H1 (cell line): ENCODE data around the gene RUNX1. TPM values are rescaled to one million over a fixed set of nuclear protein-coding genes. Genes with fewer than 3 reads are reported as not detected.

Source experiments
- CTCF ChIA-PET: fragments of 300-600 bp; sonication (Branson Sonifier 250); formaldehyde crosslinking; loops from one replicate; lab custom pipeline; 2021; ENCODE audit not compliant: partially characterized antibody; lab: Charles Lee
- POLR2A ChIA-PET: fragments of 300-600 bp; sonication (Branson Sonifier 250); formaldehyde crosslinking; loops from one replicate; lab custom pipeline; 2021; ENCODE audit warnings: inconsistent platforms; ENCODE audit not compliant: partially characterized antibody; lab: Charles Lee
- DNase-seq, 2 experiments: peaks; one replicate each; pipeline versions ENCODE4 v3.0.0 to v3.0.0-alpha.2; 2010 to 2022; ENCODE audit warnings: low spot score in 2 of 2, low read depth in 1 of 2, mixed read lengths in 1 of 2
- FAIRE-seq: peaks from 2 replicates; lab custom pipeline; 2011; peaks lifted over from hg19 to GRCh38; lab: Jason Lieb, UNC
- H2AFZ ChIP-seq: 2 replicates; pipeline ENCODE4 v1.8.1; 2012; ENCODE audit warnings: low read length, inconsistent platforms
- H2AK5ac ChIP-seq: 2 replicates; pipeline ENCODE4 v1.6.1; 2013; ENCODE audit warnings: low read depth, low read length
- H2BK120ac ChIP-seq: replicated peaks from 2 replicates; pipeline ENCODE3; 2013; ENCODE audit warnings: low read depth, low read length, inconsistent platforms
- H2BK12ac ChIP-seq: 2 replicates; pipeline ENCODE4 v1.6.1; 2013; ENCODE audit warnings: low read depth, low read length
- H2BK15ac ChIP-seq: 2 replicates; pipeline ENCODE4 v1.6.1; 2013; ENCODE audit warnings: low read length
- H2BK20ac ChIP-seq: 2 replicates; pipeline ENCODE4 v1.6.1; 2013; ENCODE audit warnings: low read length
- H2BK5ac ChIP-seq: 2 replicates; pipeline ENCODE4 v1.6.1; 2013; ENCODE audit warnings: low read depth, low read length
- H3K14ac ChIP-seq: 2 replicates; pipeline ENCODE4 v1.6.1; 2013; ENCODE audit warnings: inconsistent platforms; ENCODE audit not compliant: insufficient read length
- H3K18ac ChIP-seq: 2 replicates; pipeline ENCODE4 v1.6.1; 2013; ENCODE audit warnings: low read length; ENCODE audit errors: extremely low read depth
- H3K23ac ChIP-seq: 2 replicates; pipeline ENCODE4 v1.6.1; 2013; ENCODE audit warnings: inconsistent platforms; ENCODE audit not compliant: insufficient read length
- H3K23me2 ChIP-seq: 2 replicates; pipeline ENCODE4 v1.6.1; 2013; ENCODE audit warnings: low read depth, low read length
- H3K27ac ChIP-seq: 2 replicates; pipeline ENCODE4 v1.6.1; 2011; ENCODE audit warnings: low read depth, low read length, inconsistent platforms
- H3K27me3 ChIP-seq, 4 experiments: replicated peaks in 1 of 4; 1 replicate in 1 of 4; 2 replicates in 3 of 4; pipeline versions ENCODE4 v1.6.1 to v1.8.1; 2011 to 2013; ENCODE audit warnings: low read length in 3 of 4, mild to moderate bottlenecking in 3 of 4, inconsistent platforms in 2 of 4, mixed read lengths in 2 of 4, moderate library complexity in 1 of 4; ENCODE audit not compliant: control insufficient read depth in 3 of 4, insufficient read depth in 3 of 4; ENCODE audit errors: extremely low read depth in 1 of 4
- H3K36me3 ChIP-seq, 4 experiments: 2 replicates each; pipeline versions ENCODE4 v1.6.1 to v1.8.1; 2011 to 2013; ENCODE audit warnings: mild to moderate bottlenecking in 4 of 4, low read length in 3 of 4, moderate library complexity in 2 of 4, control low read depth in 1 of 4, inconsistent platforms in 1 of 4; ENCODE audit not compliant: insufficient read depth in 4 of 4, control insufficient read depth in 2 of 4
- H3K4ac ChIP-seq: replicated peaks from 2 replicates; pipeline ENCODE3; 2013; ENCODE audit warnings: low read length, low read depth, mixed read lengths, inconsistent platforms; ENCODE audit not compliant: insufficient read length
- H3K4me1 ChIP-seq, 4 experiments: replicated peaks in 1 of 4; 1 replicate in 1 of 4; 2 replicates in 3 of 4; pipeline versions ENCODE4 v1.6.1 to v1.8.1; 2011 to 2013; ENCODE audit warnings: low read length in 3 of 4, inconsistent platforms in 2 of 4, mixed read lengths in 1 of 4; ENCODE audit not compliant: insufficient read depth in 4 of 4, control insufficient read depth in 3 of 4
- H3K4me2 ChIP-seq, 2 experiments: 2 replicates each; pipeline versions ENCODE4 v1.6.1 to v1.8.1; 2011 to 2013; ENCODE audit warnings: low read depth in 2 of 2, low read length in 2 of 2, control low read depth in 1 of 2, inconsistent platforms in 1 of 2, mild to moderate bottlenecking in 1 of 2; ENCODE audit not compliant: insufficient read depth in 1 of 2
- H3K4me3 ChIP-seq, 4 experiments: fragments of 200-600, 300-600 bp in 1 of 4; sonication (generic), shearing (Covaris generic), sonication (Bioruptor Twin) in 1 of 4; 2 replicates each; pipeline versions ENCODE4 v1.5.1 to v1.8.1; 2011 to 2016; ENCODE audit warnings: low read length in 4 of 4, low read depth in 3 of 4, control low read depth in 2 of 4, inconsistent platforms in 2 of 4, mild to moderate bottlenecking in 2 of 4, mixed read lengths in 1 of 4, moderate library complexity in 1 of 4; ENCODE audit not compliant: insufficient read depth in 2 of 4; ENCODE audit errors: extremely low read depth in 1 of 4
- H3K56ac ChIP-seq: replicated peaks from 2 replicates; pipeline ENCODE3; 2013; ENCODE audit warnings: low read depth, mild to moderate bottlenecking, mixed read lengths, low read length, inconsistent platforms; ENCODE audit not compliant: insufficient read length
- H3K79me1 ChIP-seq: 2 replicates; pipeline ENCODE4 v1.6.1; 2013; ENCODE audit warnings: low read depth, low read length, control low read depth
- H3K79me2 ChIP-seq, 2 experiments: 2 replicates each; pipeline versions ENCODE4 v1.6.1 to v1.8.1; 2012 to 2013; ENCODE audit warnings: low read length in 2 of 2, mild to moderate bottlenecking in 2 of 2, inconsistent platforms in 1 of 2; ENCODE audit not compliant: insufficient read depth in 2 of 2, control insufficient read depth in 1 of 2
- H3K9ac ChIP-seq, 4 experiments: replicated peaks in 1 of 4; 1 replicate in 1 of 4; 2 replicates in 3 of 4; pipeline versions ENCODE4 v1.6.1 to v1.8.1; 2011 to 2013; ENCODE audit warnings: low read depth in 3 of 4, low read length in 3 of 4, control low read depth in 2 of 4, mild to moderate bottlenecking in 2 of 4, moderate library complexity in 2 of 4, inconsistent platforms in 1 of 4; ENCODE audit errors: extremely low read depth in 1 of 4
- H3K9me3 ChIP-seq, 2 experiments: 2 replicates each; pipeline versions ENCODE4 v1.6.1 to v1.8.1; 2012 to 2013; ENCODE audit warnings: mild to moderate bottlenecking in 2 of 2, moderate library complexity in 2 of 2, control low read depth in 1 of 2, inconsistent platforms in 1 of 2, low read depth in 1 of 2, low read length in 1 of 2, mixed read lengths in 1 of 2; ENCODE audit not compliant: insufficient read depth in 2 of 2
- H4K20me1 ChIP-seq, 2 experiments: replicated peaks in 1 of 2; 2 replicates each; pipeline versions ENCODE3 to v1.8.1; 2011 to 2013; ENCODE audit warnings: inconsistent platforms in 2 of 2, low read length in 2 of 2, mild to moderate bottlenecking in 1 of 2; ENCODE audit not compliant: insufficient read depth in 2 of 2, control insufficient read depth in 1 of 2
- H4K5ac ChIP-seq: 2 replicates; pipeline ENCODE4 v1.6.1; 2013; ENCODE audit warnings: low read length, low read depth, mixed read lengths, inconsistent platforms; ENCODE audit not compliant: insufficient read length
- H4K8ac ChIP-seq: 2 replicates; pipeline ENCODE4 v1.8.0; 2013; ENCODE audit warnings: mild to moderate bottlenecking, moderate library complexity, low read length, inconsistent platforms; ENCODE audit not compliant: insufficient read depth; ENCODE audit errors: extremely low read depth
- H4K91ac ChIP-seq: replicated peaks from 2 replicates; pipeline ENCODE3; 2013; ENCODE audit warnings: low read length, mixed read lengths, inconsistent platforms; ENCODE audit not compliant: insufficient read length
- JUN ChIP-seq: IDR thresholded peaks from 2 replicates; pipeline ENCODE4 v1.6.1; 2011; ENCODE audit warnings: low read depth, mild to moderate bottlenecking, improper control_type of control experiment, low read length
- RNF2 ChIP-seq: fragments of 200-900, 300-1000 bp; sonication (generic); IDR thresholded peaks from 2 replicates; pipeline ENCODE4 v1.7.1; 2016; ENCODE audit warnings: borderline replicate concordance, low read depth, mild to moderate bottlenecking, antibody characterized with exemption, low read length; ENCODE audit not compliant: poor library complexity, severe bottlenecking; ENCODE audit errors: missing control alignments
- RXRA ChIP-seq: IDR thresholded peaks from 2 replicates; pipeline ENCODE4 v1.6.1; 2011; ENCODE audit warnings: low read depth, mild to moderate bottlenecking, low read length, moderate library complexity; ENCODE audit not compliant: insufficient read depth
- TAF7 ChIP-seq: optimal IDR thresholded peaks from 2 replicates; pipeline ENCODE3; 2011; ENCODE audit warnings: low read depth, mild to moderate bottlenecking, inconsistent platforms, low read length, moderate library complexity, borderline replicate concordance
- WGBS, 2 experiments: shearing (Covaris generic) in 1 of 2; methylation state at CpG; one replicate each; pipeline versions ENCODE4 v1.1.6 to v1.1.7; 2013 to 2015; ENCODE audit warnings: low lambda C conversion rate in 2 of 2, mixed read lengths in 2 of 2, inconsistent platforms in 1 of 2, low coverage in 1 of 2, missing lambda C conversion rate in 1 of 2; ENCODE audit not compliant: insufficient replicate concordance in 2 of 2, insufficient coverage in 1 of 2, insufficient read length in 1 of 2; ENCODE audit errors: extremely low coverage in 1 of 2, missing lambda C conversion rate in 1 of 2; 5-methylcytosine and 5-hydroxymethylcytosine counted together
- polyA plus RNA-seq, 7 experiments: library from polyadenylated mRNA; depleted of rRNA in 3 of 7; stranded (reverse) in 5 of 7; unstranded in 2 of 7; fragments of >200 nt in 5 of 7; fragments of 200-250 nt in 2 of 7; gene quantifications; 1 replicate in 5 of 7; 2 replicates in 1 of 7; 4 replicates in 1 of 7; pipeline versions ENCODE4 v1.2.1 to v1.2.3, GENCODE V29; 2011 to 2013; ENCODE audit warnings: missing spikeins in 2 of 7, mixed read lengths in 2 of 7
- total RNA-seq: library from RNA; stranded (reverse); fragmentation: NEBNext Ultra II Directional; extraction: Animal tissue kit (Norgen Biotek cat#: 25700); gene quantifications from 2 replicates; pipeline ENCODE4 v1.2.1, GENCODE V29; 2021
- TF ChIP-seq, protein P1 (sequence below): IDR thresholded peaks from 2 replicates; pipeline ENCODE4 v1.6.1; 2012; ENCODE audit warnings: inconsistent platforms
- TF ChIP-seq, protein P2 (sequence below): IDR thresholded peaks from 2 replicates; pipeline ENCODE4 v1.6.1; 2011; ENCODE audit warnings: low read length, improper control_type of control experiment

RUNX1 gene
- total and polyA plus RNA-seq, 2 of the 8 experiments (the other 6 are each of a cell fraction or from before 2014, with no cell fraction given): 0.20 to 0.60 TPM

DNA sequence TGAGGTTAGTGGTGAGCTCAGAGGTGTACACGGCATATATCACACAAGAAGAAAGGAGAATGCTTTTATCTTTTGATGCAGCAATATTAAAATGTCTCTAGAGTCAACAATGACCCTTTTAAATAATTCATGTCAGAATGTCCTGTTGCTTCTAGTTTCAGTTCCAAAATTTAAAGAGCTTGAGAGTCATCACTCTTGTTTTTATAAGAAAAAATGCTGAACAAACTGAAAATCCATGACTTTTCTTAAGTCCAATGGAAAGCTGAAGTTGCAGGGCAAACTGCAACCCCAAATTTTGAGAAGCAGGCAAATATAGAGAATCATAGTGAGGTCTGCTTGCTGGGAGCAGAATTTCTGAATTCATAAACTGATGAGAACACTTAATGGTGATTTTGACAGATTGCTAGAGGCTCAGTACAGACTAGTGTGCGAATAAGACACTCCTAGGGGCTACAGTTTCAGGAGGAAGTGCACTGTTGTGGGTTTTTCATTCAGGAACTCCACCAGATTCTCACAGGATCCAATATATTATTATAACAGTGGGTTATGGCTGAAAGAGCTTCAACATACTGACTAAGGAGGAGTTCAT lies 245.2 kb downstream of the RUNX1 start:
- H2BK12ac ChIP-seq: no peak overlapping the region
- no peak overlapping the region for H4K91ac ChIP-seq
- no peaks in the 10 kb centered on the region for H3K36me3 ChIP-seq
- no peaks in the 10 kb centered on the region for H3K23me2 ChIP-seq
- no peak overlapping the region for H2AK5ac ChIP-seq
- no peak overlapping the region for H3K4me2 ChIP-seq
- H3K27me3 ChIP-seq: no peaks in the 10 kb centered on the region
- H2AFZ ChIP-seq: no peak overlapping the region
- DNase-seq (no peak), FAIRE-seq (no peak)
- H3K23ac ChIP-seq: no peak overlapping the region
- no peak overlapping the region for H3K56ac ChIP-seq
- H3K79me2 ChIP-seq: no peaks in the 10 kb centered on the region
- no peak overlapping the region for H4K8ac ChIP-seq
- H3K9me3 ChIP-seq: no peaks in the 10 kb centered on the region
- no peak overlapping the region for H2BK120ac ChIP-seq
- no peak overlapping the region for H2BK5ac ChIP-seq
- H4K20me1 ChIP-seq: no peaks in the 10 kb centered on the region
- H3K4me1 ChIP-seq: peaks cover 0 to 3% (median 0%) of the 10 kb centered on the region in 4 experiments; a peak in 1 of 7 replicates
- no peak overlapping the region for H2BK15ac ChIP-seq
- no peak overlapping the region for H3K18ac ChIP-seq
- H2BK20ac ChIP-seq: no peak overlapping the region
- WGBS, 2 experiments: 93% methylated on average over 2 of the region's 2 CpGs; no CpG with 5 or more reads in 1 of the 2 experiments
- no peak overlapping the region for H3K27ac ChIP-seq
- no peak overlapping the region for H4K5ac ChIP-seq
- H3K4me3 ChIP-seq: no peak overlapping the region
- CTCF ChIA-PET: interaction anchor here (0.6 to 4.5 kb wide), 7 partner anchors 9 to 1028 kb away, joined by 3 to 36 read pairs (median 3); no protein-coding TSS in a partner anchor
- POLR2A ChIA-PET: interaction anchor here (0.6 kb wide), 1 partner anchor 73 kb away, joined by 3 read pairs; no protein-coding TSS in a partner anchor
- H3K4ac ChIP-seq: no peak overlapping the region
- H3K79me1 ChIP-seq: no peaks in the 10 kb centered on the region
- no peak overlapping the region for H3K14ac ChIP-seq
- H3K9ac ChIP-seq: no peak overlapping the region
- TF ChIP-seq TAF7 (no peak), RNF2 (no peak), JUN (no peak), RXRA (no peak)
- TF ChIP-seq, protein P1, sequence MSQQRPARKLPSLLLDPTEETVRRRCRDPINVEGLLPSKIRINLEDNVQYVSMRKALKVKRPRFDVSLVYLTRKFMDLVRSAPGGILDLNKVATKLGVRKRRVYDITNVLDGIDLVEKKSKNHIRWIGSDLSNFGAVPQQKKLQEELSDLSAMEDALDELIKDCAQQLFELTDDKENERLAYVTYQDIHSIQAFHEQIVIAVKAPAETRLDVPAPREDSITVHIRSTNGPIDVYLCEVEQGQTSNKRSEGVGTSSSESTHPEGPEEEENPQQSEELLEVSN: no peak
- TF ChIP-seq, protein P2, sequence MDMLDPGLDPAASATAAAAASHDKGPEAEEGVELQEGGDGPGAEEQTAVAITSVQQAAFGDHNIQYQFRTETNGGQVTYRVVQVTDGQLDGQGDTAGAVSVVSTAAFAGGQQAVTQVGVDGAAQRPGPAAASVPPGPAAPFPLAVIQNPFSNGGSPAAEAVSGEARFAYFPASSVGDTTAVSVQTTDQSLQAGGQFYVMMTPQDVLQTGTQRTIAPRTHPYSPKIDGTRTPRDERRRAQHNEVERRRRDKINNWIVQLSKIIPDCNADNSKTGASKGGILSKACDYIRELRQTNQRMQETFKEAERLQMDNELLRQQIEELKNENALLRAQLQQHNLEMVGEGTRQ: no peak
